Lung (tissue), 12 donors: ENCODE results near the gene GPM6B. TPM values are rescaled to one million over a fixed set of nuclear protein-coding genes. Genes with fewer than 3 reads are reported as not detected.

Experiments
- ATAC-seq: fragments of 200-7000 bp; cut with Tn5 transposase; one replicate; pipeline ENCODE4 v1.9.1; 2020; ENCODE audit warnings: moderate number of reproducible peaks; ENCODE audit not compliant: insufficient read depth, low FRiP score
- DNase-seq, 3 donors: peaks; one replicate each; pipeline ENCODE4 v3.0.0-alpha.2; 2013 to 2017
- H3K27ac ChIP-seq, 2 donors: one replicate each; pipeline ENCODE4 v1.5.1; 2013; ENCODE audit warnings: mild to moderate bottlenecking in 2 of 2, moderate library complexity in 2 of 2, control low read depth in 1 of 2, inconsistent platforms in 1 of 2, low read depth in 1 of 2, low read length in 1 of 2
- H3K27me3 ChIP-seq, 3 donors: one replicate each; pipeline ENCODE4 v1.5.1; 2013; ENCODE audit warnings: low read length in 2 of 3; ENCODE audit not compliant: control insufficient read depth in 3 of 3, insufficient read depth in 3 of 3
- H3K36me3 ChIP-seq, 4 donors: one replicate each; pipeline ENCODE4 v1.5.1; 2013; ENCODE audit warnings: low read length in 4 of 4, mild to moderate bottlenecking in 1 of 4, moderate library complexity in 1 of 4; ENCODE audit not compliant: control insufficient read depth in 4 of 4, insufficient read depth in 4 of 4
- H3K4me1 ChIP-seq, 5 donors: one replicate each; pipeline ENCODE4 v1.5.1; 2013; ENCODE audit warnings: low read length in 5 of 5, mild to moderate bottlenecking in 2 of 5, moderate library complexity in 1 of 5; ENCODE audit not compliant: control insufficient read depth in 5 of 5, insufficient read depth in 5 of 5
- H3K4me3 ChIP-seq: one replicate; pipeline ENCODE4 v1.5.1; 2013; ENCODE audit warnings: mild to moderate bottlenecking, control low read depth, moderate library complexity
- H3K9ac ChIP-seq, 2 donors: one replicate each; pipeline ENCODE4 v1.5.1; 2013; ENCODE audit warnings: low read length in 2 of 2, control low read depth in 1 of 2; ENCODE audit not compliant: insufficient read depth in 1 of 2
- H3K9me3 ChIP-seq, 4 donors: one replicate each; pipeline ENCODE4 v1.5.1; 2013; ENCODE audit warnings: low read length in 3 of 4, mild to moderate bottlenecking in 1 of 4, moderate library complexity in 1 of 4; ENCODE audit not compliant: control insufficient read depth in 4 of 4, insufficient read depth in 3 of 4
- WGBS, 2 donors: extraction: QIAGEN DNeasy Blood & Tissue Kit; methylation state at CpG; one replicate each; pipeline ENCODE4 v1.1.7; 2013; 5-methylcytosine and 5-hydroxymethylcytosine counted together
- polyA plus RNA-seq, 2 donors: library from polyadenylated mRNA; stranded (reverse); fragments of 200-250 nt; gene quantifications; one replicate each; pipeline ENCODE4 v1.2.1, GENCODE V29; 2013
- total RNA-seq, 2 donors: library from RNA; depleted of rRNA in 1 of 2; stranded (reverse); fragments of >200 nt in 1 of 2; gene quantifications; one replicate each; pipeline ENCODE4 v1.2.1, GENCODE V29; 2014 to 2021
- TF ChIP-seq, protein P1 (sequence below): IDR thresholded peaks from 2 replicates; pipeline ENCODE4 v1.5.1; 2012; ENCODE audit warnings: mild to moderate bottlenecking; ENCODE audit errors: control extremely low read depth, extremely low read depth
- donor health status: control.
- donor health status: control.
- donor health status: Bipolar disorder and iron deficiency.
- donor health status: healthy.
- donor health status: DM: yes; HTN: yes; CAD: no.

GPM6B gene
- total and polyA plus RNA-seq, 4 donors, result 3.9 to 18.0 (median 9.5) TPM

GRCh38 chrX:13752141-13752540, 64.8 kb downstream of the GPM6B start:
- Histone ChIP-seq H3K4me3 (no peak overlapping the region), H3K9me3 (no peaks in the 10 kb centered on the region), H3K36me3 (peaks cover 0 to 22% (median 6%) of the 10 kb centered on the region in 4 donors), H3K4me1 (no peaks in the 10 kb centered on the region), H3K27ac (no peak overlapping the region), H3K9ac (no peak overlapping the region), H3K27me3 (peaks cover 0 to 15% (median 2%) of the 10 kb centered on the region in 3 donors)
- ATAC-seq (no peak), DNase-seq (no peak)
- TF ChIP-seq, protein P1, sequence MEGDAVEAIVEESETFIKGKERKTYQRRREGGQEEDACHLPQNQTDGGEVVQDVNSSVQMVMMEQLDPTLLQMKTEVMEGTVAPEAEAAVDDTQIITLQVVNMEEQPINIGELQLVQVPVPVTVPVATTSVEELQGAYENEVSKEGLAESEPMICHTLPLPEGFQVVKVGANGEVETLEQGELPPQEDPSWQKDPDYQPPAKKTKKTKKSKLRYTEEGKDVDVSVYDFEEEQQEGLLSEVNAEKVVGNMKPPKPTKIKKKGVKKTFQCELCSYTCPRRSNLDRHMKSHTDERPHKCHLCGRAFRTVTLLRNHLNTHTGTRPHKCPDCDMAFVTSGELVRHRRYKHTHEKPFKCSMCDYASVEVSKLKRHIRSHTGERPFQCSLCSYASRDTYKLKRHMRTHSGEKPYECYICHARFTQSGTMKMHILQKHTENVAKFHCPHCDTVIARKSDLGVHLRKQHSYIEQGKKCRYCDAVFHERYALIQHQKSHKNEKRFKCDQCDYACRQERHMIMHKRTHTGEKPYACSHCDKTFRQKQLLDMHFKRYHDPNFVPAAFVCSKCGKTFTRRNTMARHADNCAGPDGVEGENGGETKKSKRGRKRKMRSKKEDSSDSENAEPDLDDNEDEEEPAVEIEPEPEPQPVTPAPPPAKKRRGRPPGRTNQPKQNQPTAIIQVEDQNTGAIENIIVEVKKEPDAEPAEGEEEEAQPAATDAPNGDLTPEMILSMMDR, result no peak
- WGBS, 2 donors, result 77 to 84% methylated on average over 3 of the region's 3 CpGs

- peaks cover 0 to 18% (median 2%) of the 10 kb centered on the region in 3 donors for H3K27me3 ChIP-seq
- no peaks in the 10 kb centered on the region for H3K4me1 ChIP-seq
- no peak overlapping the region for H3K27ac ChIP-seq
- H3K9me3 ChIP-seq, result no peaks in the 10 kb centered on the region
- TF ChIP-seq, protein P1, result no peak
- H3K4me3 ChIP-seq, result no peak overlapping the region
- H3K9ac ChIP-seq, result no peak overlapping the region
- no peak for DNase-seq
- ATAC-seq, result no peak
- H3K36me3 ChIP-seq, result peaks cover 0 to 24% (median 4%) of the 10 kb centered on the region in 4 donors
Observed at GRCh38 chrX:13750812-13751211, 66.1 kb downstream of the GPM6B start.

DNA sequence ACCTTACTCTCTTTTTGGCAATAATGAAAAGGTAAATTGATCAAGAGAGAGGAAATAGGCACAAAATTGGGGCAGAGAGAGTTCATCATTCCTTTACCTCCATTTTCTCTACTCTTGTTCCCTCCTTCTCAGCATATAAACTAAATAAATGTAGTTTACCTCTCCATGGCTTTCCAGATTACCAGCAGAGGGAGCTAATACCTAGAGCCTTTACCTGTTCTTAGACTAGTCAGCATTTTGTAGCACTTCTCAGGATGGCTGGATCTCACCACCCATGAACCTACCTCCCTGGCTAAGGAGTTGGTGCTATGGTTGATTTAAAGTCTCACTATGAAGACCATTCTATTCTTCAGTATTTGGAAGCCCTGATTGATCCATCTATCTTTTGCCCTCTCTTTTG, 66.7 kb downstream of the GPM6B start:
- Histone ChIP-seq H3K9ac (no peak overlapping the region), H3K9me3 (no peaks in the 10 kb centered on the region), H3K4me3 (no peak overlapping the region), H3K27ac (no peak overlapping the region), H3K27me3 (peaks cover 0 to 18% (median 2%) of the 10 kb centered on the region in 3 donors), H3K36me3 (peaks cover 0 to 20% (median 4%) of the 10 kb centered on the region in 4 donors), H3K4me1 (no peaks in the 10 kb centered on the region)
- ATAC-seq (no peak), DNase-seq (peak in 1 of 3 donors; percentile 39)
- TF ChIP-seq, protein P1, result peak; percentile 12

GRCh38 chrX:13748486-13748885, 68.4 kb downstream of the GPM6B start:
- no peak for DNase-seq
- Histone ChIP-seq H3K4me3 (no peak overlapping the region), H3K9me3 (no peaks in the 10 kb centered on the region), H3K36me3 (peaks cover 0 to 19% (median 6%) of the 10 kb centered on the region in 4 donors), H3K9ac (no peak overlapping the region), H3K27ac (no peak overlapping the region), H3K4me1 (no peaks in the 10 kb centered on the region), H3K27me3 (peaks cover 0 to 18% (median 2%) of the 10 kb centered on the region in 3 donors)
- no peak for ATAC-seq
- WGBS, 2 donors, result 96 to 98% methylated on average over 3 of the region's 3 CpGs
- TF ChIP-seq, protein P1, result no peak
